Right ventricle myocardium superior (tissue), 1 donor: ENCODE data around the gene TTK. TPM values are rescaled to one million over a fixed set of nuclear protein-coding genes. Genes with fewer than 3 reads are reported as not detected.
"Not testable (repeated sequence)": the region's sequence is repeated elsewhere in the genome, so short reads cannot be mapped to it uniquely, and the experiment has no call there.

Experiments
- ATAC-seq: fragments of 200-7000 bp; cut with Tn5 transposase; one replicate; pipeline ENCODE4 v1.9.1; 2020; ENCODE audit warnings: mild to moderate bottlenecking; ENCODE audit not compliant: poor library complexity
- DNase-seq: peaks from one replicate; pipeline ENCODE4 v3.0.0-alpha.2; 2020
- intact Hi-C: fragments of 100-400 bp; cut with DNase I; formaldehyde crosslinking; loops from one replicate; pipeline ENCODE4 v1.11.2; 2022
- total RNA-seq: library from RNA; stranded (reverse); fragmentation: NEBNext Ultra II Directional; extraction: Animal tissue kit (Norgen Biotek cat#: 25700); gene quantifications from one replicate; pipeline ENCODE4 v1.2.1, GENCODE V29; 2021
- donor health status: DM: no; HTN: yes; CAD: no; lungs with severe emphysema.

TTK gene
- total RNA-seq, 1 donor from 2014 or later = 0.32 TPM

- ATAC-seq = no peak
- intact Hi-C loops = no loop called here
- no peak for DNase-seq
Measured at GRCh38 chr6:80015839-80016435, 11.5 kb downstream of the TTK start.

GRCh38 chr6:80020381-80021120, 16.1 kb downstream of the TTK start:
- ATAC-seq = no peak
- intact Hi-C loops = no loop called here
- no peak for DNase-seq

- intact Hi-C loops = no loop called here
- ATAC-seq = no peak
Measured at GRCh38 chr6:80021131-80021530, 16.7 kb downstream of the TTK start.

GRCh38 chr6:80021591-80021990, 17.1 kb downstream of the TTK start:
- intact Hi-C loops = no loop called here
- DNase-seq (no peak), ATAC-seq (no peak)

More at GRCh38 chr6:80021131-80021530, 16.7 kb downstream of the TTK start:
- no peak for DNase-seq

GRCh38 chr6:80022803-80023202, 18.4 kb downstream of the TTK start:
- no peak for ATAC-seq
- DNase-seq = no peak
- intact Hi-C loops = no loop called here

- intact Hi-C loops = no loop called here
- no peak for ATAC-seq
- no peak for DNase-seq
Measured at GRCh38 chr6:80028589-80028988, 24.1 kb downstream of the TTK start.

GRCh38 chr6:80029470-80029869, 25.0 kb downstream of the TTK start:
- intact Hi-C loops = no loop called here
- no peak for DNase-seq
- no peak for ATAC-seq

- intact Hi-C loops, ATAC-seq, DNase-seq: not testable (repeated sequence)
Measured at GRCh38 chr6:80048220-80048619, 43.8 kb downstream of the TTK start.

- DNase-seq (no peak), ATAC-seq (no peak)
- intact Hi-C loops = no loop called here
Measured at GRCh38 chr6:80060774-80061173, 56.3 kb downstream of the TTK start.

- ATAC-seq, intact Hi-C loops, DNase-seq: not testable (repeated sequence)
Measured at GRCh38 chr6:80068146-80068545, 63.7 kb downstream of the TTK start.

- DNase-seq, ATAC-seq, intact Hi-C loops: not testable (repeated sequence)
Measured at GRCh38 chr6:80070431-80070830, 66.0 kb downstream of the TTK start.

GRCh38 chr6:80077067-80077466, 72.6 kb downstream of the TTK start:
- no peak for DNase-seq
- intact Hi-C loops = no loop called here
- no peak for ATAC-seq

GRCh38 chr6:80088637-80089036, 84.2 kb downstream of the TTK start:
- no peak for ATAC-seq
- intact Hi-C loops = no loop called here
- DNase-seq = no peak

- intact Hi-C loops = no loop called here
- DNase-seq = no peak
- no peak for ATAC-seq
Measured at GRCh38 chr6:80091506-80091905, 87.1 kb downstream of the TTK start.

Other genes with a start within 250 kb of the TTK start
- gene ELOVL4, start 57.1 kb upstream of the TTK start, total RNA-seq = 0.13 TPM
- gene BCKDHB, start 102.0 kb downstream of the TTK start, total RNA-seq = 28.4 TPM